NCI-H748 (cell line): ENCODE data around the gene MYOZ2.

Source experiments
- DNase-seq: peaks from one replicate; lab custom pipeline; 2025; ENCODE audit not compliant: unreplicated experiment; lab: John Stamatoyannopoulos, UW

Gene MYOZ2

DNA sequence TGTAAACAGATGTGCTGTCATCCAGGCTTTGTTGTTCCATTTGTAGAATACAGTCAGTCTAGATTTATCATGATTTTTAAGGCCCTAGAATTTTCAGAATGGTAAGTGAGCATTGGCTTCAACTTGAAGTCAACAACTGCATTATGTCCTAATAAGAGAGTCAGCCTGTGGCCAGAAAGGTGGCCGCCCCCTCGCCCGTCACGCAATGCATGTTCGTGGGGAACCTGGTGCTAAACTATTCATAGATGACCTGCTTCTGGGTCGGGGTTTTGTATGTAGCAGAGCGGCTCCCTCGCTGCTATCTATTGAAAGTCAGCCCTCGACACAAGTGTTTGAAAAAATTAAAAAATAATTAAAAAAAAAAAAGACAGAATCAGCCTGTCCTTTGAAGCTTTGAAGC, 101.6 kb downstream of the MYOZ2 start:
- DNase-seq = no peak
